CD14-positive monocyte (primary cell): Measurements from ENCODE around the gene TBL3. TPM values are rescaled to one million over a fixed set of nuclear protein-coding genes. Genes with fewer than 3 reads are reported as not detected.

ENCODE experiments used
- DNase-seq, 3 donors: peaks; one replicate each; pipeline ENCODE4 v3.0.0-alpha.2; 2011 to 2022
- H2AFZ ChIP-seq: 2 replicates; pipeline ENCODE4 v1.6.0; 2012; ENCODE audit warnings: mild to moderate bottlenecking, low read depth, low read length, inconsistent platforms; ENCODE audit not compliant: insufficient read depth, poor library complexity, severe bottlenecking
- H3K27ac ChIP-seq, 2 donors: 1 replicate in 1 of 2; 2 replicates in 1 of 2; pipeline ENCODE4 v1.5.1; 2012 to 2013; ENCODE audit warnings: low read length in 2 of 2, control low read depth in 1 of 2, inconsistent platforms in 1 of 2, low read depth in 1 of 2, mild to moderate bottlenecking in 1 of 2
- H3K27me3 ChIP-seq, 2 donors: one replicate each; pipeline versions ENCODE4 v1.6.0 to v1.6.1; 2011 to 2013; ENCODE audit warnings: low read length in 2 of 2; ENCODE audit not compliant: control insufficient read depth in 2 of 2, insufficient read depth in 2 of 2
- H3K36me3 ChIP-seq, 2 donors: replicated peaks in 1 of 2; 1 replicate in 1 of 2; 2 replicates in 1 of 2; pipeline versions ENCODE4 v1.5.1 to v1.6.1; 2012 to 2013; ENCODE audit warnings: low read length in 2 of 2, control low read depth in 1 of 2, inconsistent platforms in 1 of 2, mild to moderate bottlenecking in 1 of 2; ENCODE audit not compliant: insufficient read depth in 2 of 2, control insufficient read depth in 1 of 2
- H3K4me1 ChIP-seq, 2 donors: 1 replicate in 1 of 2; 2 replicates in 1 of 2; pipeline versions ENCODE4 v1.5.1 to v1.6.1; 2012 to 2013; ENCODE audit warnings: low read length in 2 of 2, control low read depth in 1 of 2, inconsistent platforms in 1 of 2, mild to moderate bottlenecking in 1 of 2, moderate library complexity in 1 of 2; ENCODE audit not compliant: insufficient read depth in 2 of 2, control insufficient read depth in 1 of 2
- H3K4me2 ChIP-seq: replicated peaks from 2 replicates; pipeline ENCODE3; 2012; ENCODE audit warnings: low read length, moderate library complexity, mild to moderate bottlenecking; ENCODE audit not compliant: poor library complexity, severe bottlenecking; ENCODE audit errors: extremely low read depth
- H3K4me3 ChIP-seq, 3 experiments: fragments of 200-600 bp in 1 of 3; sonication (generic) in 1 of 3; replicated peaks in 1 of 3; 1 replicate in 2 of 3; 2 replicates in 1 of 3; pipeline ENCODE4 v1.5.1; 2011 to 2013; ENCODE audit warnings: low read length in 3 of 3, mild to moderate bottlenecking in 3 of 3, control low read depth in 2 of 3, low read depth in 2 of 3, inconsistent platforms in 1 of 3, moderate library complexity in 1 of 3
- H3K79me2 ChIP-seq: 2 replicates; pipeline ENCODE4 v1.6.0; 2012; ENCODE audit warnings: mild to moderate bottlenecking, control low read depth, inconsistent platforms, low read length, moderate library complexity; ENCODE audit not compliant: insufficient read depth
- H3K9ac ChIP-seq: 2 replicates; pipeline ENCODE4 v1.6.0; 2017; ENCODE audit warnings: low read length, mild to moderate bottlenecking; ENCODE audit not compliant: insufficient read depth, poor library complexity, severe bottlenecking
- H3K9me3 ChIP-seq, 2 donors: replicated peaks in 1 of 2; 1 replicate in 1 of 2; 2 replicates in 1 of 2; pipeline versions ENCODE4 v1.5.1 to v1.6.1; 2012 to 2013; ENCODE audit warnings: low read length in 2 of 2, control low read depth in 1 of 2; ENCODE audit not compliant: control insufficient read depth in 1 of 2, insufficient read depth in 1 of 2
- H4K20me1 ChIP-seq: 2 replicates; pipeline ENCODE4 v1.6.0; 2012; ENCODE audit warnings: mild to moderate bottlenecking, low read length, control low read depth, moderate library complexity; ENCODE audit not compliant: insufficient read depth
- H3K27ac Mint-ChIP-seq, 7 donors: one replicate each; pipeline ENCODE4 v1.8.0; 2020; ENCODE audit warnings: mild to moderate bottlenecking in 7 of 7, mixed read lengths in 7 of 7, moderate library complexity in 6 of 7, inconsistent platforms in 2 of 7
- H3K27me3 Mint-ChIP-seq, 3 donors: one replicate each; pipeline ENCODE4 v1.8.0; 2021 to 2022; ENCODE audit warnings: low read depth in 3 of 3, mild to moderate bottlenecking in 3 of 3, mixed read lengths in 3 of 3, moderate library complexity in 3 of 3, inconsistent platforms in 1 of 3
- H3K36me3 Mint-ChIP-seq, 2 donors: one replicate each; pipeline ENCODE4 v1.8.0; 2020; ENCODE audit warnings: mixed read lengths in 2 of 2, inconsistent platforms in 1 of 2, mild to moderate bottlenecking in 1 of 2
- H3K4me1 Mint-ChIP-seq: one replicate; pipeline ENCODE4 v1.8.0; 2020; ENCODE audit warnings: mild to moderate bottlenecking, mixed read lengths
- H3K4me3 Mint-ChIP-seq, 2 donors: one replicate each; pipeline ENCODE4 v1.8.0; 2020; ENCODE audit warnings: mild to moderate bottlenecking in 2 of 2, mixed read lengths in 2 of 2, moderate library complexity in 1 of 2
- H3K9me3 Mint-ChIP-seq, 7 donors: one replicate each; pipeline ENCODE4 v1.8.0; 2020 to 2022; ENCODE audit warnings: mixed read lengths in 7 of 7, mild to moderate bottlenecking in 6 of 7, moderate library complexity in 6 of 7, inconsistent platforms in 2 of 7
- CTCF ChIP-seq: fragments of 200-600 bp; IDR thresholded peaks from one replicate; pipeline ENCODE4 v1.8.0; 2022; ENCODE audit warnings: antibody characterized with exemption, mild to moderate bottlenecking
- WGBS: methylation state at CpG from one replicate; pipeline ENCODE4 v1.1.5; 2013; ENCODE audit warnings: missing lambda C conversion rate; ENCODE audit not compliant: insufficient coverage; 5-methylcytosine and 5-hydroxymethylcytosine counted together
- intact Hi-C, 2 donors: fragments of 100-400 bp; cut with micrococcal nuclease; formaldehyde crosslinking; loops; one replicate each; pipeline versions ENCODE4 v1.15.0 to v1.15.1; 2023
- polyA plus RNA-seq, 3 donors: library from polyadenylated mRNA; depleted of rRNA in 1 of 3; unstranded in 2 of 3; stranded (reverse) in 1 of 3; fragments of 300-500 nt in 2 of 3; fragments of >200 nt in 1 of 3; fragmentation: Illumina TruSeq in 2 of 3; gene quantifications; 1 replicate in 2 of 3; 2 replicates in 1 of 3; pipeline ENCODE4 v1.2.3, GENCODE V29; 2012 to 2021

The TBL3 gene
- polyA plus RNA-seq, 3 donors: 33.9 to 37.8 (median 36.0) TPM

GRCh38 chr16:1942047-1942809, 29.6 kb upstream of the TBL3 start:
- peak overlapping the region; percentile 85 to 95 (median 94) for H3K27ac Mint-ChIP-seq
- peaks cover 0 to 3% (median 0%) of the 10 kb centered on the region in 3 donors for H3K27me3 Mint-ChIP-seq
- intact Hi-C loops: loop anchor here in 1 of 2 donors (2.0 to 10.0 kb wide), 3 partner anchors 51 to 213 kb away; partner anchors contain the start of genes NUBP2, SPSB3 and TRAF7
- Histone ChIP-seq H3K4me3 (peak overlapping the region; percentile 86 to 99 (median 92)), H2AFZ (peak overlapping the region; percentile 63), H3K79me2 (peaks cover 57% of the 10 kb centered on the region), H4K20me1 (peaks cover 34% of the 10 kb centered on the region), H3K9ac (peak overlapping the region; percentile 82), H3K9me3 (no peaks in the 10 kb centered on the region), H3K27me3 (no peaks in the 10 kb centered on the region), H3K4me2 (peak overlapping the region; percentile 100), H3K4me1 (peaks cover 61 to 69% of the 10 kb centered on the region in 2 donors), H3K36me3 (peaks cover 29 to 40% of the 10 kb centered on the region in 2 donors), H3K27ac (peak overlapping the region; percentile 83)
- peak overlapping the region; percentile 89 to 91 for H3K4me3 Mint-ChIP-seq
- TF ChIP-seq CTCF: no peak
- DNase-seq: peak; percentile 66 to 88 (median 78)
- H3K4me1 Mint-ChIP-seq: peaks cover 56% of the 10 kb centered on the region
- WGBS: 5% methylated on average over 9 of the region's 17 CpGs
- H3K36me3 Mint-ChIP-seq: peaks cover 28 to 45% of the 10 kb centered on the region in 2 donors
- no peaks in the 10 kb centered on the region for H3K9me3 Mint-ChIP-seq

DNA sequence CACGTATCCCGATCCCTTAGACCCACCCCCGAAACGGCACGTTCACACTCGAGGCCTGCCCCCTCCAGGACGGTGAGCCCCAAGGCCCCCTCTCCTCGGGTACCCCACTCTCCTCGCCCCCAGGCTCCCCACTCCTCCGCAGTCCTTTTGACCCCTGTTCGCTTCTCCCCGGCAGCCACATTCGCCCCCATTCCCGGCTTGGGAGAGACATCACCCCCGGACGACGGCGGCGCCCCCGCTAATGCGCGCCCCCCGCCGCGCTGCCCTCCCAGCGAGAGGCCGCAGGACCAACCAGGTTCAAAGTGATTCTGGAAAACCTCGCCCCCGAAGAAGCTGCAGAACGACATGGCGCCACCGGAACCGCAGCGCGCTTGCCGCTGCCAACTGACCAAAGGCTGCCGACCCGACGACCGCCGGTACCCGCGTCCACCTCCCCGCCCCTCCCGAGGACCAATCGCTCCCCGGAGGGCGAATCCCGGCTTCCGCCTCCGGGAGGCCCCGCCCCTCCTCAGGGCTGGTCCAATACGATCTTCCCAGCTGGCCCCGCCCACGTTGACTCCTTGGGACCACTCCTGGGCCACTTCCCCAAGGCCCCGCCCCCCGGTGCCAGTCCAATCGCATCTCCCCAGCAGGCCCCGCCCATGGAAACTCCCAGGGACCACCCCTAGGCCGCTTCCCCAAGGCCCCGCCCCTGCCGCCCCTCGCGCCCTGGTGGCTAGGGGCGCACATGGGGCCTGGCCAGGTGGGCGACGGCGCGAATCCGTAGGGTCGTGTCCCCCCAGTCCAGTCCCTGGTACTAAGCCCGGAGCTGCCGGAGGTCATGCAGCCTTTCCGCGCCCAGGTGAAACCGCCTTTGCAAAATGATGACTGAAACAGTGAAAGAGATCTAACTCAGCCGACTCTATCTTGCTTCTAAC, 28.8 kb upstream of the TBL3 start, which contains the start of gene MSRB1:
Gene MSRB1 (minus strand): TSS at position 390 of the 917 bp plus-strand sequence. CDS start 43 bp downstream, at position 347.
- Mint-ChIP-seq H3K36me3 (peaks cover 25 to 36% of the 10 kb centered on the region in 2 donors), H3K4me1 (peaks cover 51% of the 10 kb centered on the region), H3K27me3 (peaks cover 0 to 3% (median 2%) of the 10 kb centered on the region in 3 donors), H3K9me3 (no peaks in the 10 kb centered on the region), H3K27ac (peak within 1 kb of the TSS; percentile 85 to 95 (median 94)), H3K4me3 (peak within 1 kb of the TSS; percentile 89 to 91)
- peak within 1 kb of the TSS; percentile 83 for H3K27ac ChIP-seq
- intact Hi-C loops: loop anchor here in 1 of 2 donors (2.0 to 10.0 kb wide), 3 partner anchors 50 to 212 kb away; partner anchors contain the start of genes NUBP2, SPSB3 and TRAF7
- H3K9me3 ChIP-seq: no peaks in the 10 kb centered on the region
- TF ChIP-seq CTCF: no peak
- H3K9ac ChIP-seq: peak within 1 kb of the TSS; percentile 82
- H3K27me3 ChIP-seq: no peaks in the 10 kb centered on the region
- H3K4me2 ChIP-seq: peak within 1 kb of the TSS; percentile 100
- H3K36me3 ChIP-seq: peaks cover 29 to 31% of the 10 kb centered on the region in 2 donors
- H2AFZ ChIP-seq: peak within 1 kb of the TSS; percentile 87
- WGBS: under 1% methylated on average over 55 of the region's 77 CpGs
- DNase-seq: peak; percentile 98 to 99 (median 98)
- peaks cover 27% of the 10 kb centered on the region for H4K20me1 ChIP-seq
- H3K79me2 ChIP-seq: peaks cover 49% of the 10 kb centered on the region
- peak within 1 kb of the TSS; percentile 86 to 99 (median 92) for H3K4me3 ChIP-seq
- H3K4me1 ChIP-seq: peaks cover 53 to 60% of the 10 kb centered on the region in 2 donors
